ENCODE data around the gene KCNK10. TPM values are rescaled to one million over a fixed set of nuclear protein-coding genes. Genes with fewer than 3 reads are reported as not detected.

Gene KCNK10
- total and polyA plus RNA-seq, 2 experiments from 2014 or later, result 1.6 to 1.7 TPM

- H2AFZ ChIP-seq, result no peak overlapping the region
- TF ChIP-seq, protein P1, sequence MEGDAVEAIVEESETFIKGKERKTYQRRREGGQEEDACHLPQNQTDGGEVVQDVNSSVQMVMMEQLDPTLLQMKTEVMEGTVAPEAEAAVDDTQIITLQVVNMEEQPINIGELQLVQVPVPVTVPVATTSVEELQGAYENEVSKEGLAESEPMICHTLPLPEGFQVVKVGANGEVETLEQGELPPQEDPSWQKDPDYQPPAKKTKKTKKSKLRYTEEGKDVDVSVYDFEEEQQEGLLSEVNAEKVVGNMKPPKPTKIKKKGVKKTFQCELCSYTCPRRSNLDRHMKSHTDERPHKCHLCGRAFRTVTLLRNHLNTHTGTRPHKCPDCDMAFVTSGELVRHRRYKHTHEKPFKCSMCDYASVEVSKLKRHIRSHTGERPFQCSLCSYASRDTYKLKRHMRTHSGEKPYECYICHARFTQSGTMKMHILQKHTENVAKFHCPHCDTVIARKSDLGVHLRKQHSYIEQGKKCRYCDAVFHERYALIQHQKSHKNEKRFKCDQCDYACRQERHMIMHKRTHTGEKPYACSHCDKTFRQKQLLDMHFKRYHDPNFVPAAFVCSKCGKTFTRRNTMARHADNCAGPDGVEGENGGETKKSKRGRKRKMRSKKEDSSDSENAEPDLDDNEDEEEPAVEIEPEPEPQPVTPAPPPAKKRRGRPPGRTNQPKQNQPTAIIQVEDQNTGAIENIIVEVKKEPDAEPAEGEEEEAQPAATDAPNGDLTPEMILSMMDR (IDR thresholded peaks at IDR 0.05; ENCODE audit: poor library complexity), result no peak
- no peak for TF ChIP-seq EZH2 (IDR thresholded peaks at IDR 0.05; ENCODE audit: borderline replicate concordance)
- TF ChIP-seq EZH2phosphoT487 (IDR thresholded peaks at IDR 0.05; ENCODE audit: low read depth, severe bottlenecking, unreplicated experiment), result no peak
- 66% methylated on average over 3 of the region's 3 CpGs for WGBS (ENCODE audit: low lambda C conversion rate, missing lambda C conversion rate)
- peak overlapping the region; percentile 5 for H3K4me2 ChIP-seq
- DNase-seq (ENCODE audit: low spot score), result peak; percentile 30
- no peaks in the 10 kb centered on the region for H3K27me3 ChIP-seq
- no peak overlapping the region for H3K4me3 ChIP-seq
- H3K9me2 ChIP-seq (replicated peaks; ENCODE audit: insufficient read depth), result no peaks in the 10 kb centered on the region
- H3K9me3 ChIP-seq (ENCODE audit: low read depth), result no peaks in the 10 kb centered on the region
- no peaks in the 10 kb centered on the region for H3K79me2 ChIP-seq
- H3K4me1 ChIP-seq (ENCODE audit: insufficient read depth), result no peaks in the 10 kb centered on the region
- H3K27ac ChIP-seq, result no peak overlapping the region
- no peaks in the 10 kb centered on the region for H3K36me3 ChIP-seq (replicated peaks; ENCODE audit: insufficient read depth, low read depth)
- no peaks in the 10 kb centered on the region for H4K20me1 ChIP-seq (ENCODE audit: insufficient read depth, poor library complexity, severe bottlenecking)
Observed at GRCh38 chr14:88300817-88301216, 22.3 kb downstream of the KCNK10 start.

GRCh38 chr14:88299865-88300530 is 23.1 kb downstream of the KCNK10 start:
- TF ChIP-seq EZH2phosphoT487 (IDR thresholded peaks at IDR 0.05; ENCODE audit: low read depth, severe bottlenecking, unreplicated experiment) (no peak), EZH2 (IDR thresholded peaks at IDR 0.05; ENCODE audit: borderline replicate concordance) (no peak)
- TF ChIP-seq, protein P1 (IDR thresholded peaks at IDR 0.05; ENCODE audit: poor library complexity), result no peak
- H3K79me2 ChIP-seq, result no peaks in the 10 kb centered on the region
- no peaks in the 10 kb centered on the region for H3K4me1 ChIP-seq (ENCODE audit: insufficient read depth)
- H2AFZ ChIP-seq, result no peak overlapping the region
- 87% methylated on average over 6 of the region's 6 CpGs for WGBS (ENCODE audit: low lambda C conversion rate, missing lambda C conversion rate)
- H3K9me3 ChIP-seq (ENCODE audit: low read depth), result no peaks in the 10 kb centered on the region
- no peaks in the 10 kb centered on the region for H4K20me1 ChIP-seq (ENCODE audit: insufficient read depth, poor library complexity, severe bottlenecking)
- H3K27ac ChIP-seq, result no peak overlapping the region
- no peak overlapping the region for H3K4me3 ChIP-seq
- no peak overlapping the region for H3K4me2 ChIP-seq
- H3K9me2 ChIP-seq (replicated peaks; ENCODE audit: insufficient read depth), result no peaks in the 10 kb centered on the region
- H3K27me3 ChIP-seq, result no peaks in the 10 kb centered on the region
- DNase-seq (ENCODE audit: low spot score), result no peak
- H3K36me3 ChIP-seq (replicated peaks; ENCODE audit: insufficient read depth, low read depth), result no peaks in the 10 kb centered on the region

- no peak overlapping the region for H3K4me3 ChIP-seq
- TF ChIP-seq EZH2 (IDR thresholded peaks at IDR 0.05; ENCODE audit: borderline replicate concordance), result no peak
- no peak for TF ChIP-seq EZH2phosphoT487 (IDR thresholded peaks at IDR 0.05; ENCODE audit: low read depth, severe bottlenecking, unreplicated experiment)
- H4K20me1 ChIP-seq (ENCODE audit: insufficient read depth, poor library complexity, severe bottlenecking), result no peaks in the 10 kb centered on the region
- H3K9me2 ChIP-seq (replicated peaks; ENCODE audit: insufficient read depth), result no peaks in the 10 kb centered on the region
- H3K36me3 ChIP-seq (replicated peaks; ENCODE audit: insufficient read depth, low read depth), result no peaks in the 10 kb centered on the region
- no peaks in the 10 kb centered on the region for H3K27me3 ChIP-seq
- no peaks in the 10 kb centered on the region for H3K79me2 ChIP-seq
- H3K4me2 ChIP-seq, result no peak overlapping the region
- no peak for DNase-seq (ENCODE audit: low spot score)
- H3K9me3 ChIP-seq (ENCODE audit: low read depth), result no peaks in the 10 kb centered on the region
- WGBS (ENCODE audit: low lambda C conversion rate, missing lambda C conversion rate), result 45% methylated on average over 5 of the region's 5 CpGs
- no peak overlapping the region for H3K27ac ChIP-seq
- no peak overlapping the region for H2AFZ ChIP-seq
- H3K4me1 ChIP-seq (ENCODE audit: insufficient read depth), result no peaks in the 10 kb centered on the region
Observed at GRCh38 chr14:88297306-88297705, 25.8 kb downstream of the KCNK10 start.

GRCh38 chr14:88296351-88296750 is 26.7 kb downstream of the KCNK10 start:
- TF ChIP-seq, protein P1 (IDR thresholded peaks at IDR 0.05; ENCODE audit: poor library complexity), result no peak
- no peak for TF ChIP-seq EZH2 (IDR thresholded peaks at IDR 0.05; ENCODE audit: borderline replicate concordance)
- TF ChIP-seq EZH2phosphoT487 (IDR thresholded peaks at IDR 0.05; ENCODE audit: low read depth, severe bottlenecking, unreplicated experiment), result no peak

More at GRCh38 chr14:88296351-88296750, 26.7 kb downstream of the KCNK10 start:
- Histone ChIP-seq H3K79me2 (no peaks in the 10 kb centered on the region), H3K27ac (no peak overlapping the region), H3K4me3 (no peak overlapping the region), H3K4me1 (ENCODE audit: insufficient read depth) (no peaks in the 10 kb centered on the region), H4K20me1 (ENCODE audit: insufficient read depth, poor library complexity, severe bottlenecking) (no peaks in the 10 kb centered on the region), H3K36me3 (replicated peaks; ENCODE audit: insufficient read depth, low read depth) (no peaks in the 10 kb centered on the region), H3K27me3 (no peaks in the 10 kb centered on the region), H3K9me3 (ENCODE audit: low read depth) (no peaks in the 10 kb centered on the region), H3K9me2 (replicated peaks; ENCODE audit: insufficient read depth) (no peaks in the 10 kb centered on the region), H3K4me2 (no peak overlapping the region), H2AFZ (no peak overlapping the region)
- DNase-seq (ENCODE audit: low spot score), result no peak
- 90% methylated on average over 4 of the region's 4 CpGs for WGBS (ENCODE audit: low lambda C conversion rate, missing lambda C conversion rate)
